Measurements from ENCODE around the gene PHF19. TPM values are rescaled to one million over a fixed set of nuclear protein-coding genes. Genes with fewer than 3 reads are reported as not detected.

PHF19 gene
- total RNA-seq, 1 experiment from 2014 or later: 76.3 TPM

DNA sequence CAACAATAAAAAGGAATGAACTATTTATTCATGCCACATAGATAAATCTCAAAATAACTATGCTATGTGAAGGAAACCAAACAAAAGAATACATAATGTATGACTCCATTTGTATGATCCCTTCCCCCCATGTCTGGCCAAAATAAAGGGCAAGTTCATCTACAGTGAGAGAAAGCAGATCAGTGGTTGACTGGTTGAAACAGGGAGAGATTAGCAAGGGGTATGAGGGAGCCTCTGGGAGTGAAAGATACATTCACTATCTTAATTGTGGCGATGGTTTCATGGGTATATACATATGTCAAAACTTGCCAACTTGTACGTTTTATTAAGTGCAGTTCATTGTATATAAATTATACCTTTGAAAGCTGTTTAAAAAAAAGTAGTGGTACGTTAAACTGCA is 39.1 kb downstream of the PHF19 start:
- no peaks in the 10 kb centered on the region for H3K27me3 Mint-ChIP-seq (ENCODE audit: insufficient read depth, unreplicated experiment)
- POLR2A ChIA-PET: no interaction called here
- BruUV-seq (replicated peaks): no TSS peak

GRCh38 chr9:120833325-120833724 is 43.7 kb downstream of the PHF19 start:
- POLR2A ChIA-PET: no interaction called here
- no peak overlapping the region for H3K4me3 Mint-ChIP-seq (ENCODE audit: unreplicated experiment)
- H3K4me1 ChIP-seq: no peaks in the 10 kb centered on the region
- intact Hi-C loops (cut with micrococcal nuclease; ENCODE audit: unreplicated experiment): no loop called here
- H3K4me1 Mint-ChIP-seq (ENCODE audit: low read depth, unreplicated experiment): no peaks in the 10 kb centered on the region
- CTCF ChIA-PET: no interaction called here
- 0 out of 2 replicates have a peak, but pooled peaks cover 2% of the 10 kb centered on the region for H3K36me3 ChIP-seq (ENCODE audit: control insufficient read depth, insufficient read depth, low read length)
- no peaks in the 10 kb centered on the region for H3K27me3 ChIP-seq (replicated peaks; ENCODE audit: control insufficient read depth, insufficient read depth, low read length)
- H3K36me3 Mint-ChIP-seq (ENCODE audit: insufficient read depth, unreplicated experiment): peaks cover 70% of the 10 kb centered on the region
- no peaks in the 10 kb centered on the region for H3K9me3 ChIP-seq
- DNase-seq: no peak
- TF ChIP-seq CTCF (IDR thresholded peaks at IDR 0.05; ENCODE audit: insufficient read depth in 1 of 2, low read depth in 1 of 2, low read length in 1 of 2, severe bottlenecking in 1 of 2, unreplicated experiment in 1 of 2): no peak
- H3K27ac Mint-ChIP-seq (ENCODE audit: unreplicated experiment): no peak overlapping the region
- no peaks in the 10 kb centered on the region for H3K27me3 Mint-ChIP-seq (ENCODE audit: insufficient read depth, unreplicated experiment)
- BruUV-seq (replicated peaks): no TSS peak
- H3K9me3 Mint-ChIP-seq (ENCODE audit: unreplicated experiment): no peaks in the 10 kb centered on the region
- H3K4me3 ChIP-seq (ENCODE audit: low read depth, low read length): no peak overlapping the region

More for the DNA sequence above, 39.1 kb downstream of the PHF19 start:
- TF ChIP-seq CTCF (IDR thresholded peaks at IDR 0.05; ENCODE audit: insufficient read depth in 1 of 2, low read depth in 1 of 2, low read length in 1 of 2, severe bottlenecking in 1 of 2, unreplicated experiment in 1 of 2): no peak
- intact Hi-C loops (cut with micrococcal nuclease; ENCODE audit: unreplicated experiment): no loop called here
- CTCF ChIA-PET: no interaction called here
- Histone ChIP-seq H3K36me3 (ENCODE audit: control insufficient read depth, insufficient read depth, low read length) (no peaks in the 10 kb centered on the region), H3K4me1 (peaks cover 8% of the 10 kb centered on the region), H3K9me3 (no peaks in the 10 kb centered on the region), H3K4me3 (ENCODE audit: low read depth, low read length) (no peak overlapping the region), H3K27me3 (replicated peaks; ENCODE audit: control insufficient read depth, insufficient read depth, low read length) (no peaks in the 10 kb centered on the region)
- no peak overlapping the region for H3K27ac Mint-ChIP-seq (ENCODE audit: unreplicated experiment)
- no peak overlapping the region for H3K4me3 Mint-ChIP-seq (ENCODE audit: unreplicated experiment)
- no peak for DNase-seq
- peaks cover 46% of the 10 kb centered on the region for H3K36me3 Mint-ChIP-seq (ENCODE audit: insufficient read depth, unreplicated experiment)
- no peaks in the 10 kb centered on the region for H3K9me3 Mint-ChIP-seq (ENCODE audit: unreplicated experiment)
- peaks cover 7% of the 10 kb centered on the region for H3K4me1 Mint-ChIP-seq (ENCODE audit: low read depth, unreplicated experiment)

GRCh38 chr9:120832807-120833206 is 44.2 kb downstream of the PHF19 start:
- Mint-ChIP-seq H3K27ac (ENCODE audit: unreplicated experiment) (no peak overlapping the region), H3K4me3 (ENCODE audit: unreplicated experiment) (no peak overlapping the region), H3K9me3 (ENCODE audit: unreplicated experiment) (no peaks in the 10 kb centered on the region), H3K4me1 (ENCODE audit: low read depth, unreplicated experiment) (no peaks in the 10 kb centered on the region), H3K36me3 (ENCODE audit: insufficient read depth, unreplicated experiment) (peaks cover 75% of the 10 kb centered on the region), H3K27me3 (ENCODE audit: insufficient read depth, unreplicated experiment) (no peaks in the 10 kb centered on the region)
- Histone ChIP-seq H3K4me3 (ENCODE audit: low read depth, low read length) (no peak overlapping the region), H3K36me3 (ENCODE audit: control insufficient read depth, insufficient read depth, low read length) (0 out of 2 replicates have a peak, but pooled peaks cover 2% of the 10 kb centered on the region), H3K4me1 (no peaks in the 10 kb centered on the region), H3K9me3 (no peaks in the 10 kb centered on the region), H3K27me3 (replicated peaks; ENCODE audit: control insufficient read depth, insufficient read depth, low read length) (no peaks in the 10 kb centered on the region)
- ChIA-PET CTCF (no interaction called here), POLR2A (no interaction called here)
- intact Hi-C loops (cut with micrococcal nuclease; ENCODE audit: unreplicated experiment): no loop called here
- TF ChIP-seq CTCF (IDR thresholded peaks at IDR 0.05; ENCODE audit: insufficient read depth in 1 of 2, low read depth in 1 of 2, low read length in 1 of 2, severe bottlenecking in 1 of 2, unreplicated experiment in 1 of 2): no peak
- DNase-seq: no peak
- BruUV-seq (replicated peaks): no TSS peak

Measured in Caco-2 (cell line).